ENCODE results near the gene C19orf25. TPM values are rescaled to one million over a fixed set of nuclear protein-coding genes. Genes with fewer than 3 reads are reported as not detected.

The C19orf25 gene
- polyA plus RNA-seq, 1 of the 3 experiments (the other 2 are of a cell fraction) = 25.3 TPM

GRCh38 chr19:1435378-1435989 is 43.5 kb downstream of the C19orf25 start:
- H3K9me2 ChIP-seq = no peaks in the 10 kb centered on the region
- peaks cover 25% of the 10 kb centered on the region for H3K79me2 ChIP-seq (ENCODE audit: insufficient read depth)
- H4K20me1 ChIP-seq (ENCODE audit: insufficient read depth) = peaks cover 22% of the 10 kb centered on the region
- no peak overlapping the region for H3K9ac ChIP-seq
- H3K4me2 ChIP-seq = no peak overlapping the region
- WGBS (ENCODE audit: low lambda C conversion rate) = 91% methylated on average over 14 of the region's 21 CpGs
- no peak overlapping the region for H3K4me3 ChIP-seq (ENCODE audit: low read depth in 2 of 2, low read length in 1 of 2)
- H3K9me3 ChIP-seq = no peaks in the 10 kb centered on the region
- ChIA-PET CTCF (interaction anchor here (0.8 kb wide), 1 partner anchor 16 kb away, joined by 3 read pairs; no protein-coding TSS in a partner anchor), POLR2A (interaction anchor here (1.4 kb wide), 1 partner anchor 22 kb away, joined by 5 read pairs; no protein-coding TSS in a partner anchor)
- no peak overlapping the region for H2AFZ ChIP-seq (ENCODE audit: low read depth)
- peaks cover 3 to 10% of the 10 kb centered on the region in 2 experiments; a peak in 2 of 4 replicates for H3K4me1 ChIP-seq (ENCODE audit: control insufficient read depth in 1 of 2, insufficient read depth in 2 of 2, low read depth in 1 of 2, low read length in 1 of 2)
- no peak for TF ChIP-seq RFX5 (IDR thresholded peaks at IDR 0.05; ENCODE audit: low read length)
- no peak for DNase-seq
- H3K27me3 ChIP-seq (ENCODE audit: insufficient read depth) = no peaks in the 10 kb centered on the region
- peaks cover 12 to 47% of the 10 kb centered on the region in 2 experiments for H3K36me3 ChIP-seq (replicated peaks in 1 of 2; ENCODE audit: control insufficient read depth in 1 of 2, insufficient read depth in 2 of 2, low read length in 1 of 2)
- H3F3A ChIP-seq (replicated peaks; ENCODE audit: insufficient read depth) = peaks cover 28% of the 10 kb centered on the region
- H3K27ac ChIP-seq (ENCODE audit: low read depth in 2 of 2, low read length in 1 of 2) = no peak overlapping the region

GRCh38 chr19:1434577-1435060 is 44.4 kb downstream of the C19orf25 start:
- H4K20me1 ChIP-seq (ENCODE audit: insufficient read depth) = peaks cover 13% of the 10 kb centered on the region
- peaks cover 0 to 3% of the 10 kb centered on the region in 2 experiments; a peak in 1 of 4 replicates for H3K4me1 ChIP-seq (ENCODE audit: control insufficient read depth in 1 of 2, insufficient read depth in 2 of 2, low read depth in 1 of 2, low read length in 1 of 2)
- no peak for DNase-seq
- no peak overlapping the region for H3K4me2 ChIP-seq
- no peak overlapping the region for H3K27ac ChIP-seq (ENCODE audit: low read depth in 2 of 2, low read length in 1 of 2)
- H3K9ac ChIP-seq = no peak overlapping the region
- peaks cover 17% of the 10 kb centered on the region for H3K79me2 ChIP-seq (ENCODE audit: insufficient read depth)
- H3K27me3 ChIP-seq (ENCODE audit: insufficient read depth) = no peaks in the 10 kb centered on the region
- peaks cover 22% of the 10 kb centered on the region for H3F3A ChIP-seq (replicated peaks; ENCODE audit: insufficient read depth)
- POLR2A ChIA-PET = no interaction called here
- WGBS (ENCODE audit: low lambda C conversion rate) = 85% methylated on average over 13 of the region's 39 CpGs
- H3K9me2 ChIP-seq = no peaks in the 10 kb centered on the region
- H3K36me3 ChIP-seq (replicated peaks in 1 of 2; ENCODE audit: control insufficient read depth in 1 of 2, insufficient read depth in 2 of 2, low read length in 1 of 2) = peaks cover 4 to 46% of the 10 kb centered on the region in 2 experiments
- CTCF ChIA-PET = interaction anchor here (0.8 kb wide), 1 partner anchor 15 kb away, joined by 3 read pairs; no protein-coding TSS in a partner anchor
- TF ChIP-seq USF1 (IDR thresholded peaks at IDR 0.05; ENCODE audit: borderline replicate concordance, low read depth) (no peak), RCOR1 (IDR thresholded peaks at IDR 0.05; ENCODE audit: low read length) (no peak), EP300 (IDR thresholded peaks at IDR 0.05; ENCODE audit: borderline replicate concordance in 1 of 2, low read depth in 1 of 2, low read length in 1 of 2) (no peak)
- TF ChIP-seq, protein P1, sequence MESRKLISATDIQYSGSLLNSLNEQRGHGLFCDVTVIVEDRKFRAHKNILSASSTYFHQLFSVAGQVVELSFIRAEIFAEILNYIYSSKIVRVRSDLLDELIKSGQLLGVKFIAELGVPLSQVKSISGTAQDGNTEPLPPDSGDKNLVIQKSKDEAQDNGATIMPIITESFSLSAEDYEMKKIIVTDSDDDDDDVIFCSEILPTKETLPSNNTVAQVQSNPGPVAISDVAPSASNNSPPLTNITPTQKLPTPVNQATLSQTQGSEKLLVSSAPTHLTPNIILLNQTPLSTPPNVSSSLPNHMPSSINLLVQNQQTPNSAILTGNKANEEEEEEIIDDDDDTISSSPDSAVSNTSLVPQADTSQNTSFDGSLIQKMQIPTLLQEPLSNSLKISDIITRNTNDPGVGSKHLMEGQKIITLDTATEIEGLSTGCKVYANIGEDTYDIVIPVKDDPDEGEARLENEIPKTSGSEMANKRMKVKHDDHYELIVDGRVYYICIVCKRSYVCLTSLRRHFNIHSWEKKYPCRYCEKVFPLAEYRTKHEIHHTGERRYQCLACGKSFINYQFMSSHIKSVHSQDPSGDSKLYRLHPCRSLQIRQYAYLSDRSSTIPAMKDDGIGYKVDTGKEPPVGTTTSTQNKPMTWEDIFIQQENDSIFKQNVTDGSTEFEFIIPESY (IDR thresholded peaks at IDR 0.05; ENCODE audit: borderline replicate concordance, low read depth) = no peak
- no peaks in the 10 kb centered on the region for H3K9me3 ChIP-seq
- no peak overlapping the region for H3K4me3 ChIP-seq (ENCODE audit: low read depth in 2 of 2, low read length in 1 of 2)
- H2AFZ ChIP-seq (ENCODE audit: low read depth) = no peak overlapping the region

- peaks cover 0 to 50% of the 10 kb centered on the region in 2 experiments for H3K36me3 ChIP-seq (replicated peaks in 1 of 2; ENCODE audit: control insufficient read depth in 1 of 2, insufficient read depth in 2 of 2, low read length in 1 of 2)
- peaks cover 11% of the 10 kb centered on the region for H3K79me2 ChIP-seq (ENCODE audit: insufficient read depth)
Measured at GRCh38 chr19:1434040-1434366, 45.0 kb downstream of the C19orf25 start.

More at GRCh38 chr19:1434040-1434366, 45.0 kb downstream of the C19orf25 start:
- Histone ChIP-seq H3K9me2 (no peaks in the 10 kb centered on the region), H3K4me3 (ENCODE audit: low read depth in 2 of 2, low read length in 1 of 2) (no peak overlapping the region), H3K9ac (no peak overlapping the region), H3K27me3 (ENCODE audit: insufficient read depth) (no peaks in the 10 kb centered on the region), H2AFZ (ENCODE audit: low read depth) (no peak overlapping the region), H3K4me1 (ENCODE audit: control insufficient read depth in 1 of 2, insufficient read depth in 2 of 2, low read depth in 1 of 2, low read length in 1 of 2) (no peaks in the 10 kb centered on the region; a peak in 1 of 4 replicates), H3K27ac (ENCODE audit: low read depth in 2 of 2, low read length in 1 of 2) (no peak overlapping the region), H4K20me1 (ENCODE audit: insufficient read depth) (peaks cover 7% of the 10 kb centered on the region), H3K9me3 (no peaks in the 10 kb centered on the region), H3K4me2 (no peak overlapping the region), H3F3A (replicated peaks; ENCODE audit: insufficient read depth) (peaks cover 17% of the 10 kb centered on the region)
- CTCF ChIA-PET = no interaction called here
- DNase-seq = no peak
- TF ChIP-seq EP300 (IDR thresholded peaks at IDR 0.05; ENCODE audit: borderline replicate concordance in 1 of 2, low read depth in 1 of 2, low read length in 1 of 2) (no peak), RAD21 (IDR thresholded peaks at IDR 0.05; ENCODE audit: low read length) (no peak), TEAD4 (IDR thresholded peaks at IDR 0.05; ENCODE audit: borderline replicate concordance, insufficient read depth) (no peak), TCF12 (IDR thresholded peaks at IDR 0.05) (no peak), TAF1 (IDR thresholded peaks at IDR 0.05; ENCODE audit: borderline replicate concordance, low read depth, low read length) (no peak), MXI1 (IDR thresholded peaks at IDR 0.05; ENCODE audit: low read depth, low read length) (no peak), FOSL2 (IDR thresholded peaks at IDR 0.05; ENCODE audit: borderline replicate concordance, low read depth) (no peak), FOXJ3 (CRISPR knock-in tag; IDR thresholded peaks at IDR 0.05) (no peak), GABPA (IDR thresholded peaks at IDR 0.05; ENCODE audit: low read depth) (no peak)
- TF ChIP-seq, protein P1 (IDR thresholded peaks at IDR 0.05; ENCODE audit: borderline replicate concordance, low read depth) = no peak
- POLR2A ChIA-PET = no interaction called here
- 94% methylated on average over 6 of the region's 17 CpGs for WGBS (ENCODE audit: low lambda C conversion rate)

All from SK-N-SH (cell line).